DND-41 (cell line): ENCODE results near the gene KRT36.

Experiments
- EZH2 ChIP-seq: IDR thresholded peaks from 3 replicates; pipeline ENCODE4 v1.6.1; 2012; ENCODE audit warnings: borderline replicate concordance, low read depth, mild to moderate bottlenecking, moderate library complexity, low read length, inconsistent platforms; ENCODE audit not compliant: severe bottlenecking
- TF ChIP-seq, protein P1 (sequence below): IDR thresholded peaks from 2 replicates; pipeline ENCODE4 v1.5.1; 2012; ENCODE audit warnings: borderline replicate concordance, low read length, moderate library complexity, mild to moderate bottlenecking; ENCODE audit not compliant: poor library complexity, severe bottlenecking; ENCODE audit errors: extremely low read depth

DNA sequence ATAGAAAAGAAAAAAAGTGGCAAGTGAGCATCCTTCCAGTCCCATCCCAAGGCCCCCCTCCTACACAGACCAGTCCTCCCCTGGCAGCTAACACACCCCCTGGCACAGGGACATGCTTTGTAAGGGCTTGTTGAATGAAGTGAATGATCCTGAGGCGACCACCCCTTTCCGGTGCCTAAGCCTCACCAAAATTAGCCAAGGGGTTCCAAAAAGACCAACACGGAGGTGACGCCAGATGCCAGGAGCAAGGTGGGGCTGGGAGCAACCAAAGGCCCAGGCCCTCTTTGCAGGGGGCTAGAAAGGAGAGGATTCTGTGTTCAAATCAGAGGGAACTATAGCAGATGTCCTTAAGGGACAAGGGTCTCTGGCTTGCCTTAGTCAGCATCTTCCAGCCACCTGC, 14.3 kb downstream of the KRT36 start:
- TF ChIP-seq, protein P1, sequence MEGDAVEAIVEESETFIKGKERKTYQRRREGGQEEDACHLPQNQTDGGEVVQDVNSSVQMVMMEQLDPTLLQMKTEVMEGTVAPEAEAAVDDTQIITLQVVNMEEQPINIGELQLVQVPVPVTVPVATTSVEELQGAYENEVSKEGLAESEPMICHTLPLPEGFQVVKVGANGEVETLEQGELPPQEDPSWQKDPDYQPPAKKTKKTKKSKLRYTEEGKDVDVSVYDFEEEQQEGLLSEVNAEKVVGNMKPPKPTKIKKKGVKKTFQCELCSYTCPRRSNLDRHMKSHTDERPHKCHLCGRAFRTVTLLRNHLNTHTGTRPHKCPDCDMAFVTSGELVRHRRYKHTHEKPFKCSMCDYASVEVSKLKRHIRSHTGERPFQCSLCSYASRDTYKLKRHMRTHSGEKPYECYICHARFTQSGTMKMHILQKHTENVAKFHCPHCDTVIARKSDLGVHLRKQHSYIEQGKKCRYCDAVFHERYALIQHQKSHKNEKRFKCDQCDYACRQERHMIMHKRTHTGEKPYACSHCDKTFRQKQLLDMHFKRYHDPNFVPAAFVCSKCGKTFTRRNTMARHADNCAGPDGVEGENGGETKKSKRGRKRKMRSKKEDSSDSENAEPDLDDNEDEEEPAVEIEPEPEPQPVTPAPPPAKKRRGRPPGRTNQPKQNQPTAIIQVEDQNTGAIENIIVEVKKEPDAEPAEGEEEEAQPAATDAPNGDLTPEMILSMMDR: no peak
- no peak for TF ChIP-seq EZH2
